Testis (tissue), 2 donors: ENCODE results near the gene XRCC2.

Source experiments
- CTCF ChIP-seq, 3 experiments: fragments of 450-650 bp in 2 of 3; fragments of 200-600 bp in 1 of 3; sonication (generic) in 1 of 3; IDR thresholded peaks; one replicate each; pipeline ENCODE4 v1.5.1; 2016 to 2019; ENCODE audit warnings: antibody characterized with exemption in 3 of 3, mild to moderate bottlenecking in 2 of 3, moderate library complexity in 1 of 3
- POLR2A ChIP-seq: fragments of 450-650 bp; IDR thresholded peaks from one replicate; pipeline ENCODE4 v1.6.1; 2017; ENCODE audit warnings: antibody characterized with exemption, mild to moderate bottlenecking, moderate library complexity

GRCh38 chr7:152666078-152666477, 9.9 kb downstream of the XRCC2 start:
- no peak for TF ChIP-seq CTCF (IDR thresholded peaks at IDR 0.05)
- no peak for TF ChIP-seq POLR2A
